NCI-H2227 (cell line): Measurements from ENCODE around the gene RUSF1.
A peak's percentile ranks its signal among the peaks of the same experiment; 100 is the strongest.
"Not testable (repeated sequence)": the region's sequence is repeated elsewhere in the genome, so short reads cannot be mapped to it uniquely, and the experiment has no call there.

Experiments used
- DNase-seq: peaks from one replicate; lab custom pipeline; 2025; ENCODE audit not compliant: unreplicated experiment; lab: John Stamatoyannopoulos, UW

The RUSF1 gene

DNA sequence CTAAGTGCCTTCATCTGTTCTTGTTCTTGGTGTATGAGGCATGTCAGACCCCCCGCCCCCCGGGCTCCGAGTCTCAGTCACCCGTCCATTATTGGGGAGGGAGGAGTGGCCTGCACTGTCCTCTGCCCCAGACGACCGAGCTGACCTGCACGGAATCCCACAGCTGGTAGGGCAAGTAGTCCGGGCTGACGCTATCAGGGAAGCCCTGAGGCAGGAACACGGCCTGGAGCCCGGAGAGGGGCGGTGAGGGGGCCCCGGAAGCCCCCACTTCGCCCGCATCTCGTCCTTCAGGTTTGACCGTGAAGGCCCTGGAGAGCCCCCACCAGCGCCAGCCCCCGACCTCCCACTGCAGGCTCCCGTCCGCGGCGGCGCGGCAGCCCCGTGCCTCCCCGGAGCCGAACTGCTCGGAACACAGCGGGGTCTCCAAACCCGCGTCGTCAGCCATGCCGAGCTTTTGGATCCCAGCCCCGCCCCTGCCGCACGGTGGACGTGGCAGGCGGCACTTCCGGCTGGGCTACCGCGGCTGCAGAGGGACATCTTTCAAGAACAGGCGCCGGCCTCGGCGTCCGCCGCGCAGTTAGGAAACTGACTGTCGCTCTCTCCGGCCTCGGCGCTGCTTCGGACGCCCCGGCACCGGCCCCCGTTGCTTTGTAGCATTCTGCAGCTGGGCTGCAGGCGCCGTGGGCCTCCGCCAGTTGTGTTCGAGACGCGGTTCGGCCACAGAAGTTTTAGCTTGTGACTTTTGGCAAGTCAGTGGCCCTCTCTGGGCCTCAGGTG is at the start of gene RUSF1:
Gene RUSF1 (minus strand): TSS at position 463 of the 777 bp plus-strand sequence. CDS start 18 bp downstream, at position 445.
- DNase-seq, result peak; percentile 94

DNA sequence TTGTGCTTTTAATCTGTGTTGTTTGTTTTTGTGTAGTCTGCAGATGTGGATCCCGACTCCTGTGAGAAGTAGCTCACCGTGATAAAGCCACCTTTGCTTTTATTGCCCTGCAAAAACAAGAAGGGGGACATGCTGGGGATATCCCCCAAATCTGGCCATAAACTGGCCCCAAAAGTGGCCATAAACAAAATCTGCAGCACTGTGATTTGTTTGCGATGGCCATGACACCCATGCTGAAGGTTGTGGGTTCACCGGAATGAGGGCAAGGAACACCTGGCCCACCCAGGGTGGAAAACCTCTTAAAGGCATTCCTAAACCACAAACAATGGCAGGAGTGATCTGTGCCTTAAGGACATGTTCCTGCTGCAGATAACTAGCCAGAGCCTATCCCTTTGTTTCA is 34.6 kb upstream of the RUSF1 start:
- no peak for DNase-seq

DNA sequence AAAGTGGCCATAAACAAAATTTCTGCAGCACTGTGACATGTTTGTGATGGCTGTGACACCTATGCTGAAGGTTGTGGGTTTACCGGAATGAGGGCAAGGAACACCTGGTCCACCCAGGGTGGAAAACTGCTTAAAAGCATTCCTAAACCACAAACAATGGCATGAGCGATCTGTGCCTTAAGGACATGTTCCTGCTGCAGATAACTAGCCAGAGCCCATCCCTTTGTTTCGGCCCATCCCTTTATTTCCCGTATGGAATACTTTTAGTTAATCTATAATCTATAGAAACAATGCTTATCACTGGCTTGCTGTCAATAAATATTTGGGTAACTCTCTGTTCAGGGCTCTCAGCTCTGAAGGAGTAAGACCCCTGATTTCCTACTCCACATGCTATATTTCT is 31.6 kb upstream of the RUSF1 start:
- DNase-seq, result not testable (repeated sequence)

DNA sequence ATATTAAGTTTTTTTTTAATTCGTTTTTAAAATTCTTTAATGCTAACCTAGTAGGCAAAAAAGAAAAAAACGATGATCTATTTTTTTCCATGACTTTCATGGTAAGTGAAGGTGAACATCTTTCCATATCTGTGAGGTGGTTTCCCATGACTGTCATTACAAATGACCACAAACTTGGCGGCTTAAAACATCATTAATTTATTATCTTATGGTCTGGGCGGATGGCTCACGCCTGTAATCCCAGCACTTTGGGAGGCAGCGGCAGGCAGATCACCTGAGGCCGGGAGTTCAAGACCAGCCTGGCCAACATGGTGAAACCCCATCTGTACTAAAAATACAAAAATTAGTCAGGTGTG is 30.0 kb upstream of the RUSF1 start:
- DNase-seq, result not testable (repeated sequence)

DNA sequence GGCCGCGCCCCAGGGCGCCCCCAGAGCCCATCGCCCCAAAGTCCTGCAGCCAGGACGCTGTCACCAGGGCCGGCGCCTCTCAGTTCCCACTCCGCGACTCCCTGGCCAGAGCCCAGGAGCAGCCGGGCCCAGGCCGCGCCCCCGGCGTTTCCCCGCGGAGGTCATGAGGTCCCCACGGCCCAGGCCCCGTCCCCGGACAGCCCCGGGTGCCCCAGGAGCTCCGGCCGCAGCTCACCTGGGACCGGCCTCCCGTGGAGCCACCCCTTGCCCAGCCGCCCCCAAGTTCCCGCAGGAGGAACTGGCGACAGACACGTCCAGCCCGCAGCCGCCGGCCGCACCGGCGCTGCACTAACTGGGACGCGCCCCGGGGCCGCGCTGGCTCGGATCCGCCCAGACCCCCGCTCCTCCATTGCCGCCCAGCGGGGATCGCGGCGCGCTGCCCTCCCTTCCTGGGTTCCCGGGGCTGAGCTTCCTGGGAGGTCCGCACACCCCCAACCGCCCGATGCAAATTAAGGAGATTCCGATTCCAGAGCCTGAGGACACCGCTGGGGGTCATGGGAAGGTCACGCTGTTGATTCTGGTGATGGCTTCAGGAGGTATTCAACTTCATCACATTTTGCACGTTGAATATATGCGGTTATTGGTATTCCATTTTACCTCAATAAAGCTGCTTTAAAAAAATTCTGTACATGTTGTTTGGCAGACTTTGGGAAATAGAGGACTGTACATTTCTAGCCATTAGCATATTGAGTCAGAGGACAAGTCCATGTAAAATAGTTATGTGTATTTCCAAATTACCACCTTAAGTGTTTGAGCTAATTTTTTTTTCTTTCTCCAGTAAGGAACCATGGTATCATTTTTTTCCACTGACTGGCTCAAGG is 29.4 kb upstream of the RUSF1 start:
- no peak for DNase-seq

DNA sequence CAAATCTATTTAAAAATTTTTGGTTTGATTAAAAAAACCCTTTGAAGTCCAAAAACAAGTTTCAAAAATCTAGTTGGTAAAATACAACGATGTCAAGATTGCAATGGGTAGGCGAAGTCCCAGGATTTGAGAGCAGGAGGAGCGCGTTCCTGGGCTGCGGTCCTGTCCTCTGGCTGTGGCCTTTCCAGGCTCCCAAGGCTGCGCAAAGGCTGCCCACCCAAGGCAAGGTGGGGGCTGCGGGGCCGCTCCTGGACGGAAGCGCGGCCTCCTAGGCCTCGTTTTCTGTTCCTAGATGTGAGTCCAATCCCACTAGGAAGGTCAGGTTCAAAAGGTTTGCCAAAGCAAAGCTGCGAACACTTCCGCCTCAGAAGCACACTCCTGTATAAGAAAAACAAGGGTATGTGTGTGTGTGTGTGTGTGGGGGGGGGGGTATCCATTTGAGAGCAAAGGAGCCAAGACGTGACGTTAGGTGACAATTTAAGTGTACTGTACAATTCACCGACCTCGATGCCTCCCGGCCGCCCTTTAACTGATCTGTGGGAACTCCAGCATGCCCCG is 28.7 kb upstream of the RUSF1 start:
- DNase-seq, result no peak

DNA sequence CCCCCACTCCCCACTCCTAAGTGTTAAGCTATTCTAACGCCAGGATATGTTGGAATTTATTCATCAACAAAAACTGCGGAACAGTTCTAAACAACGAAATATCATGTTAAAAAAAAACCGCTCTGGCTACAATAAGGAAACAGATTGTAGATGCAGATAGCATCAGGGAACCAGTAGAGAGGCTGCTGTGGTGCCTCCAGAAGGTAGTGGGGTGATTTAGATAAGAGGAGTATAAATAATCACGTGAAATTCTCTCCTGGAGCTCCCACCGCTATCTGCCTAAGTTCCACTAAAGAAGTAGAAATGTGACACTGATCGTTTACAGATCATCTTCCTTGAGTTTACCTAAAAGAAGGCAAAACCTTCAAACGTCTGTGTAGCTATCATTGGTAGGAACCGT is 27.5 kb upstream of the RUSF1 start:
- no peak for DNase-seq

DNA sequence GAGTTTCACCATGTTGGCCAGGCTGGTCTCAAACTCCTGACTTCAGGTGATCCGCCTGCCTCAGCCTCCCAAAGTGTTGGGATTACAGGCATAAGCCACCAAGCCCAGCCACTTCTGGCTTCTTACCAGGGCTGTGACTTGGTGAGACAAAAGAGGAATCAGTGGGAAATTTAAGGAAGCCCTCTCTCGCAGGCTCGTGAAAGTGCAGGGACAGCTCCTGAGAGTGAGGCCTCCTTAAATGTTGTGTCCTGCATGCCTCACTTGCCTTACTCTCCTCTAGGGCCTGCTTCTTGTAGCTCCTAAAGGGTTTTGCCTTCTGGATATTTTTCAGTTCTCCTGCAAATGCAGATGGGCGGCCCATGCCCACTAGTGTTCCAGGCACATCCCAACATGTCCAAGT is 24.7 kb upstream of the RUSF1 start:
- DNase-seq, result no peak

DNA sequence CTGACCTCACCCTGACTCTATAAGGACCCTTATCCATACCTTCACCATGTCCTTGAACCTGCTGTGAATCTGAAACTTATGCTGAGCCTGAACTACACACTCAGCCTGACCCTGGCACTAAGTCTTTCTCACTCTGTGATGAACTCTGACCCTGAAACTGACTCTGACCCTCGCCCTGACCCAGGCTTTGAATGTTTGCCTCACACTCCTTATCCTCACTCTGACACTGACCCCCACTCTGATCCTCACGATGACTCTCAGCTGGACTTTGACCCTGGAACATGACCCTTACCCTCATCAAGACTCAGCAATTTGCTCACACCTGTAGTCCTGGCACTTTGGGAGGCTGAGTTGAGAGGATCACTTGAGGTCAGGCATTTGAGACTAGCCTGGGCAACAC is 23.9 kb upstream of the RUSF1 start:
- DNase-seq, result no peak

DNA sequence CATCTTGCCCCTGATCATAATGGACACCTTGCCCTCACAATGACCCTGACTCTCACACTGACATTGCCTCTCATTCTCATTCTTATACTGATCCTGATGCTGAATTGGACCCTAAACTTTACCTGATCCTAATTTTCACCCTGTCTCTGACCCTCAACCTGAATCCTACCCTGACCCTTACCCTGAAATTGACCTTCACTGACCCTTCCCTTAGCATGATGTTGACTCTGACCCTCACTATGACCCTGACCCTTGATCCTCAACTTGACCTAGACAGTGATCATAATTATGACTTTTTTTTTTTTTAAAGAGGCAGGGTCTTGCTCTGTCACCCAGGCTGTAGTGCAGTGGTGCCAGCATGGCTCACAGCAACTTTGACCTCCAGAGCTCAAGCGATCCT is 22.9 kb upstream of the RUSF1 start:
- no peak for DNase-seq

DNA sequence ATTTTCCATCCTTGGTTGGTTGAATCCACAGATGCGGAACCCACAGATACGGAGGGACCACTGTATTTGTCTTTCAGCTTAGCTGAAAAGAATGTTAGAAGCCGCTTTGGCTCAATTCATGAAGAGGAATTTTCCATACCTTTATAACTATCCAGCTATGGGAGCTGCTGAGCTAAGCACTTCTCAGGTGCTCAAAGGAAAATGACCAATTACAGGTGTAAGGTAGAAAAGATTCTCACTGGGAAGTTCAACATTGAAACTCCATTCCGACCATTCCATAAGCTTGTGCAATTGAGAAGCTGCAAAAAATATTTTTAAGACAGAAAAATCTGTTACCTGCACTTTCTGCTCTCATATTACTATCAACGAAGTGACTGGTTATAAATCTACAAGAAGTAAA is 22.2 kb upstream of the RUSF1 start:
- DNase-seq, result no peak

DNA sequence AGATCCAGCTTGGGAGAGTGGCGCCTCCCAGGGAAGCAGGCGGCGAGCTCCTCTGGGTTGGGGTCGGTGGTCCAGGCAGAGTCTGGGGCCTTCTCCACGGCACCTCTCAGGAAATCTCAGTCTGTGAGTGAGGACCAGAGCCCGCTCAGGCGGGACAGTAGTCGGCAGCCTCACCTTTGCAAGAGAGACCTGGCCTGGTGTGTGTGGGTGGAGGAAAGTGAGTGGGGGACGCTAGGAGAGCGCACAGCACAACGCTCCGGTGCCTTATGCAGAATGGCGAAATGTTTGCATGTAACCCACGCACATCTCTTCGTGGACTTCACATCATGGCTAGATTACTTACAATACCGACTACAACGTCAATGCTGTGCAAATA is 21.7 kb upstream of the RUSF1 start:
- DNase-seq, result no peak

DNA sequence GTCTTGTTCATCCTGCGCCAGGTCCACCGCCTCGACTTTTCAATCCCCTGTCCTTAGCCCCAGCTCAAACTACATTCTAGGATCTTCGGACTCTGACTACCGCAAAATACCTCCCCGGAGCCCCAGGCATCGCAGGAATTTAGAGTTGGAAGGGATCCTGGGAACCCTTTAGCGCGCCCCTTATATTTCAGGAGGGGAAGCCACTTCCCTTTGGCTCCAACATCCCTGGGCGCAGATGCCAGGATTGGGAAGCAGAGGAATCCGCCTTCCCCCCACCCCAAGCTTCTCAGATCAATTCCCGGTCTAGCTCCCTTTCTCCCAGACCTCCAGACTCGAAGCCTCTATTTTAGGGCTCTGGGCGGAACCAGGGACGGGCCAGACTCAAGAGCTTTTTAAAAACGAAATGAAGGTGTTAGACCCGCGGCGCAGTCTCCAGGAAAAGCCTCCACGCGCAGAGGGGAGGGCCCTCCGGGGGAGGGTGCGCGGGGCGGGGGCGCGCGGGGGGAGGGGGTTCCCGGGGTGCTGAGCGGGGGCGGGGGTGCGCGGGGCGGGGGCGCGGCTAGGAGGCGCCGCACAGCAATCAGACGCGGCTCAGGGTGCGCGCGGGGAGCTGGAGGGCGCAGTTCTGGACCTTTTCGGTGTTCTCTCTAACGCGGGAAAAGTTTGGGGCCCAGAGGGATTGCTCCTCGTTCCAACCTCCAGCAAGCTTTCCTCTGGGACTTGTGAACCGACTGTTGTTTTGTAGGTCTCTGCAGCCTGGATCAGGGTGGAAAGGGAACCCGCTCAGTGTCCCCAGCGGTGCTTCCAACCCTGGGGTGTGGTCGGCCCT is 21.1 kb upstream of the RUSF1 start:
- DNase-seq, result no peak

DNA sequence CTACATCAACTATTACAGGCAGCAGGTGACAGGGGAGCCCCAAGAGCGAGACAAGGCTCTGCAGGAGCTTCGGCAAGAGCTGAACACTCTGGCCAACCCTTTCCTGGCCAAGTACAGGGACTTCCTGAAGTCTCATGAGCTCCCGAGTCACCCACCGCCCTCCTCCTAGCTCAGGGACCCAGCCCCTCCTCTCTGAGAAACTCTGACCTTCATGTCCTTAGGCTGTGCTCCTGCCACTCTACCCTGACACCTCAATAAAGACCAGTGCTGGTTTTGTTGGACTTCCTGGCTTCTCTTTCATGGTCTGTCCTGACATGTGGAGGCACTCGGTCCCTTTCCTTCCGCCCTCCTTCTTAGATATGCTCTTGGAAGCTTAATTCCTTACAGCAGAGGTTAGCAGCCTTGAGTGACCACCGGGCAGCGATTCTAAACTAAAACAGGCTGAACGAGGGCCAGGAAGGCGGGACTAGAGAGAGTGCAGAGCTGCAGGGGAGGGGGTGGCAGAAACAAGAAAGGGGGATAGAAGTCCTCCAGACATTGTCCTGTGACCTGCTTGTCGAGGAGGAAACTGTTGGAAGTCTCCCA is 20.4 kb upstream of the RUSF1 start:
- DNase-seq, result no peak

DNA sequence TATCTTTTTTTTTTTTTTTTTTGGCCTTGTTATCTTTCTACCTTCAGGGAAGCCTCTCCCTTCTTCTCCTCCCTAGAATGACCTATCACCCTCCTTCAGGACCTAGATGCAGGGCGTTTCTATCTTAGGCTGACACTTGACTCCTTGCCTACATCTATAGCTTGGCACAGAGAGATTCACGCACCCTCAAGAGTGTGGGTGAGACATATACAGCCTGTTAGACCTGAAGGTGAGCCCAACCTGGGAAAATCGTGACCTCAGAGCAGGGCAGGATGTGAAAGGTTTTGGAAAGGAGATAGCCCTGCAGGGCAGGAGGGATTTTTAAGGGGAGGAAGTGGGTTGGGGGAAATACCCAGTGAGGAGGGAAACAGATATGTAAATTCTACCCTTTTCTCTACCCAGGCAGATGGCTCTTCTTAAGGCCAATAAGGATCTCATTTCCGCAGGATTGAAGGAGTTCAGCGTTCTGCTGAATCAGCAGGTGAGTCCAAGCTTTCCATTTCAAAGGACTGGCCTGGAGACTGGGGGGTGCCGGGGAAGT is 19.6 kb upstream of the RUSF1 start, which contains the start of gene AHSP:
Gene AHSP (plus strand): TSS at position 167 of the 541 bp plus-strand sequence. CDS start 240 bp downstream, at position 407.
- no peak for DNase-seq

DNA sequence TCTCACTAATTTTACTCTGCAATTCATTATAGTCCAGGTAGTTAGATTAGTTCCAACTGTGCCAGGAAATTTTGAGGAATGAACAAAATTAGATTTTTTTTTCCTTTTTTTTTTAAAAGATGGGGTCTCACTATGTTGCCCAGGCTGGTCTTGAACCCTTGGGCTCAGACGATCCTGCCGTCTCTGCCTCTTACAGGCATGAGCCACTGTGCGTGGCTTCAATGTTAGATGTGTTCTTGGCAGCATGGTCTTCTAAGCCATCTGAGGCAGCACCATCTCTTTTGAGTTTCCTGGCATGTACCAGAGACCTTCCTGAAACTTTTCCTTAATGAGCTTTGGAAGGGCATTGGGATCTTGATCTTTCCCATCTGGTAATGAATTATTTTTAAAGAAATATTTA is 16.9 kb upstream of the RUSF1 start:
- DNase-seq, result no peak

DNA sequence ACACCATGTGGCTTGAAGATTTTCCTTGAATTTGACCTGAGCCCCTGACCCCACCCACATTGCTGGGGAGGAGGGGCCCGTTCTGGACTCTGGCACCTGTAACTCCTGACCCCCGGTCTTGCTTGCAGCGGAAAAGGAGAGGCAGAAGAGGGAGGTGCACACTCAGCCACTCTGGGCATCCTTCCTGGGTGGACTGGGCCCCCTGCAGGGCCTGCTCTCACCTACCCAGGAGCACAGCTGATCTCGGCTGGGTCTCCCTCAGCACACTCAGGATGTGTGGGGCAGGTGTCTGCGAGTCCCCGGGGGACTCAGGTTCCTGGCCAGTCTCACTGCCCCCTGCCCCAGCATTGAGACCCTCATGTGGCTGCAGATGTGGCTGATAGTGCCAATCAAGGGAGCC is 15.6 kb upstream of the RUSF1 start:
- DNase-seq, result not testable (repeated sequence)

DNA sequence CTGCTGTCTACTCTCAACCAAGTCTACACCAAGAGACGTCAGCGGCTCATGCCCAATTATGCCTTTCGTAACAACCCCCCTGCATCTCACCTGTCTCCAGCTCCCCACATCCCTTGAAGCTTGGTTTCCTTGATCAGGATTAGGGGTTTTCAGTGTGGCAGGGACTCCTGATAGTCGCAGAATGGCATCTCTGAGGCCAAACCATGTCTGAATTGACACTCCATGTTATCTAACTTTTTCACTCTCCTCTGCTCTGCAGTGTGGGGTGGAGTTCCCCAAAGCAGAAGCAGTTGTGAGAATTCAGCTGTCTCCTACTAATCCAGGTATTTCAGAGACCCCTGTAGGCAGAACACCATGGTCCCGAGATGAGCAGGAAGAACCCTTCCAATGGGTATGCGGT is 13.9 kb upstream of the RUSF1 start:
- no peak for DNase-seq

DNA sequence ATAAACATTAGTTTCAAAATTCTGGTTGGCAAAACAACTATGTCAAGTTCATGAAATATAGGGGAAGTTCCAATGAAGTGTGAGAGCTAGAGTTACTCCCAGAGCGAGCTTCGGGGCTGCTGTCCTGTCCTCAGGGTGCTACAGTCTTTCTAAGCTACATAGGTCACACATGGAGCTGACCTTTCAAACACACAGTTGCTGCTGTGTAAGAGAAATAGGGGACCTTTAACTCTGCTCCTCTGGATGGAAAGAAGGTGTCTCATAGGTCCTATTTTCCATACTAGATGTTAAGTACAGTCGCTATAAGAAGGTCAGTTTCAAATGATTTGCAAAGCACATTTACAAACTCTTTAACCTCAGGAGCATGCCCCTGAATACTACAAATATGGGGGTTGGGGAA is 13.2 kb upstream of the RUSF1 start:
- no peak for DNase-seq

DNA sequence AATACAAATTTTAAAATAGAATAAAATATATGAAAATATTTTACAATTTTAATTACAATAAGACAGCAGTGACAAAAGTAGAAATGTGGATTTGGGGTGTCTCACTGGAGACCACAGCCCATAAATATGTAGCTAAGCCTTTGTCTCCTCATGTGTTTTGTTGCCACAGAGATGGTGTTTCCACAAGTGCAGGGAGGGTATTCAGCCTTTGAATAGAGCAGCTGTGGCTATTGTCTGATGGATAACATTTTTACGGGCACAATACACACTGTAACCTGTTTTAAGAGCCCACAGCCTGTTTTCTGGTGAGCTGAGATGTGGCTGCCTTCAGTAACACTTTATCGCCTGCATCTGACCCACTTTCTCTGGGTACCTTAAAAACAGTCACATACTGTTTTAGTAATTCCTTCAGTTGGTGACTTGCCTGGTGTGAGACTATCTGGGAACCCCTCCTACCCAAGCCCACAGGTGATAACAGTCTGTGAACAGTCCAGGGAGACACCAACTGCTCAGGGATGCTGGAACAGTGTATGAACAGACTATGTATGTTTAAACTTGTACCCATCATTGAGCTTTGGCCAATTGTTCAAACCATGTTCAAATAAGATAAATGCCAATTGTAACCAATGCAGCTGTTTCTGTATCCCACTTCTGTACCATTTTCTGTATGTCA is 11.7 kb upstream of the RUSF1 start:
- no peak for DNase-seq
